ENCODE results near the gene FAM163A. TPM values are rescaled to one million over a fixed set of nuclear protein-coding genes. Genes with fewer than 3 reads are reported as not detected.
A peak's percentile ranks its signal among the peaks of the same experiment; 100 is the strongest.

The FAM163A gene
- total and polyA plus RNA-seq, 9 of the 15 experiments (the other 6 are each of a cell fraction or from before 2014, with no cell fraction given), result not detected

DNA sequence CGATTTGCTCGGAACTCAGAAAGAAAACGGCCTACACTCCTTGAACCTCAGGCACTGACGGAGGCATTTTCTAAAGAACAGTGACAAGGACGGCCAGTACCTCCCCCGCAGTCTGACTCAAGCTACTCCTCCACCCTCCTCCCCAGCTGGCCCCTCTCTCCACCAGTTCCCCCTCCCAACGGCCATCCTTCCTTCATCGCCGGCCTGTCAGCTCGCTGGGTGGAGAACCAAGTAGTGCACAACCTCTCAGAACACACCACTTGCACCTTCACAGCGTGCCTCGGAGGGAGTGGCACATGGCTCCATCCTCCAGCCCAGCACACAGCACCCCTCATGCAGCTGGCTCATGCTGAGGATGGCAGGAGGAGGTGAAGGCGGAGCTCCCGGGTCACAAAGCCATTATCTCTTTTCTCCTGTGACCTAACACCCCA, 75.7 kb downstream of the FAM163A start (continued):
- TF ChIP-seq SRSF3 (IDR thresholded peaks at IDR 0.05; ENCODE audit: insufficient read depth, low read length), result no peak
- peak; percentile 63 for TF ChIP-seq CREM (IDR thresholded peaks at IDR 0.05; ENCODE audit: low read depth)
- peak; percentile 74; the same call in 1 of the 2 replicates for TF ChIP-seq NR2C1 (IDR thresholded peaks at IDR 0.05)
- peak; percentile 70 for TF ChIP-seq NR2C1 (tag; IDR thresholded peaks at IDR 0.05)
- TF ChIP-seq, protein P1, sequence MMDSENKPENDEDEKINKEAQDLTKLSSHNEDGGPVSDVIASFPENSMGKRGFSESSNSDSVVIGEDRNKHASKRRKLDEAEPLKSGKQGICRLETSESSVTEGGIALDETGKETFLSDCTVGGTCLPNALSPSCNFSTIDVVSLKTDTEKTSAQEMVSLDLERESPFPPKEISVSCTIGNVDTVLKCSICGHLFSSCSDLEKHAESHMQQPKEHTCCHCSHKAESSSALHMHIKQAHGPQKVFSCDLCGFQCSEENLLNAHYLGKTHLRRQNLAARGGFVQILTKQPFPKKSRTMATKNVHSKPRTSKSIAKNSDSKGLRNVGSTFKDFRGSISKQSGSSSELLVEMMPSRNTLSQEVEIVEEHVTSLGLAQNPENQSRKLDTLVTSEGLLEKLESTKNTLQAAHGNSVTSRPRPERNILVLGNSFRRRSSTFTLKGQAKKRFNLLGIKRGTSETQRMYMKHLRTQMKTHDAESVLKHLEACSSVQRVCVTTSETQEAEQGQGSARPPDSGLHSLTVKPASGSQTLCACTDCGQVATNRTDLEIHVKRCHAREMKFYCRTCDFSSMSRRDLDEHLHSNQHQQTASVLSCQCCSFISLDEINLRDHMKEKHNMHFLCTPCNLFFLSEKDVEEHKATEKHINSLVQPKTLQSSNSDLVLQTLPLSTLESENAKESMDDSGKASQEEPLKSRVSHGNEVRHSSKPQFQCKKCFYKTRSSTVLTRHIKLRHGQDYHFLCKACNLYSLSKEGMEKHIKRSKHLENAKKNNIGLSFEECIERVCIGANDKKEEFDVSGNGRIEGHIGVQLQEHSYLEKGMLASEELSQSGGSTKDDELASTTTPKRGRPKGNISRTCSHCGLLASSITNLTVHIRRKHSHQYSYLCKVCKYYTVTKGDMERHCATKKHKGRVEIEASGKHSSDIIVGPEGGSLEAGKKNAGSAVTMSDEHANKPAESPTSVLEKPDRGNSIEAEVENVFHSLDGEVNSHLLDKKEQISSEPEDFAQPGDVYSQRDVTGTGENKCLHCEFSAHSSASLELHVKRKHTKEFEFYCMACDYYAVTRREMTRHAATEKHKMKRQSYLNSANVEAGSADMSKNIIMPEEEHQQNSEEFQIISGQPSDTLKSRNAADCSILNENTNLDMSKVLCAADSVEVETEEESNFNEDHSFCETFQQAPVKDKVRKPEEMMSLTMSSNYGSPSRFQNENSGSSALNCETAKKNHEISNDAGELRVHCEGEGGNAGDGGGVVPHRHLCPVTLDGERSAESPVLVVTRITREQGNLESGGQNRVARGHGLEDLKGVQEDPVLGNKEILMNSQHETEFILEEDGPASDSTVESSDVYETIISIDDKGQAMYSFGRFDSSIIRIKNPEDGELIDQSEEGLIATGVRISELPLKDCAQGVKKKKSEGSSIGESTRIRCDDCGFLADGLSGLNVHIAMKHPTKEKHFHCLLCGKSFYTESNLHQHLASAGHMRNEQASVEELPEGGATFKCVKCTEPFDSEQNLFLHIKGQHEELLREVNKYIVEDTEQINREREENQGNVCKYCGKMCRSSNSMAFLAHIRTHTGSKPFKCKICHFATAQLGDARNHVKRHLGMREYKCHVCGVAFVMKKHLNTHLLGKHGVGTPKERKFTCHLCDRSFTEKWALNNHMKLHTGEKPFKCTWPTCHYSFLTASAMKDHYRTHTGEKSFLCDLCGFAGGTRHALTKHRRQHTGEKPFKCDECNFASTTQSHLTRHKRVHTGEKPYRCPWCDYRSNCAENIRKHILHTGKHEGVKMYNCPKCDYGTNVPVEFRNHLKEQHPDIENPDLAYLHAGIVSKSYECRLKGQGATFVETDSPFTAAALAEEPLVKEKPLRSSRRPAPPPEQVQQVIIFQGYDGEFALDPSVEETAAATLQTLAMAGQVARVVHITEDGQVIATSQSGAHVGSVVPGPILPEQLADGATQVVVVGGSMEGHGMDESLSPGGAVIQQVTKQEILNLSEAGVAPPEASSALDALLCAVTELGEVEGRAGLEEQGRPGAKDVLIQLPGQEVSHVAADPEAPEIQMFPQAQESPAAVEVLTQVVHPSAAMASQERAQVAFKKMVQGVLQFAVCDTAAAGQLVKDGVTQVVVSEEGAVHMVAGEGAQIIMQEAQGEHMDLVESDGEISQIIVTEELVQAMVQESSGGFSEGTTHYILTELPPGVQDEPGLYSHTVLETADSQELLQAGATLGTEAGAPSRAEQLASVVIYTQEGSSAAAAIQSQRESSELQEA (IDR thresholded peaks at IDR 0.05; ENCODE audit: low read depth), result no peak
- TF ChIP-seq SNRNP70 (optimal IDR thresholded peaks at IDR 0.05; ENCODE audit: low read depth, low read length), result no peak
- TF ChIP-seq POU5F1 (IDR thresholded peaks at IDR 0.05; ENCODE audit: borderline replicate concordance, low read depth, low read length, partially characterized antibody), result no peak
- no peak; the same call in 1 of the 2 replicates for TF ChIP-seq SOX6 (IDR thresholded peaks at IDR 0.05)
- TF ChIP-seq, protein P2, sequence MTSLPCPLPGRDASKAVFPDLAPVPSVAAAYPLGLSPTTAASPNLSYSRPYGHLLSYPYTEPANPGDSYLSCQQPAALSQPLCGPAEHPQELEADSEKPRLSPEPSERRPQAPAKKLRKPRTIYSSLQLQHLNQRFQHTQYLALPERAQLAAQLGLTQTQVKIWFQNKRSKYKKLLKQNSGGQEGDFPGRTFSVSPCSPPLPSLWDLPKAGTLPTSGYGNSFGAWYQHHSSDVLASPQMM (CRISPR knock-in tag; IDR thresholded peaks at IDR 0.05), result no peak
- TF ChIP-seq FIP1L1 (IDR thresholded peaks at IDR 0.05; ENCODE audit: low read depth, low read length, poor library complexity, severe bottlenecking), result no peak
- TF ChIP-seq HDAC8 (tag; IDR thresholded peaks at IDR 0.05), result no peak
- TF ChIP-seq ZNF785 (CRISPR knock-in tag; IDR thresholded peaks at IDR 0.05), result no peak
- TF ChIP-seq ZBED1 (IDR thresholded peaks at IDR 0.05), result no peak
- TF ChIP-seq HMG20A (CRISPR knock-in tag; conservative IDR thresholded peaks at IDR 0.05), result no peak
- no peak for TF ChIP-seq PATZ1 (CRISPR knock-in tag; IDR thresholded peaks at IDR 0.05; ENCODE audit: borderline replicate concordance)
- no peak for TF ChIP-seq GATA2 (CRISPR knock-in tag; IDR thresholded peaks at IDR 0.05)
- TF ChIP-seq RBFOX2 (IDR thresholded peaks at IDR 0.05; ENCODE audit: low read depth, low read length), result no peak
- TF ChIP-seq FOSL1 (tag; conservative IDR thresholded peaks at IDR 0.05), result peak; percentile 94
- TF ChIP-seq NR2C2 (CRISPR knock-in tag; IDR thresholded peaks at IDR 0.05), result peak; percentile 73; the same call in 1 of the 2 replicates
- peak; percentile 84 for TF ChIP-seq NR2C2 (tag; IDR thresholded peaks at IDR 0.05)
- TF ChIP-seq SAFB (IDR thresholded peaks at IDR 0.05; ENCODE audit: borderline replicate concordance, low read depth, low read length), result no peak
